Upper lobe of left lung (tissue), 6 donors: ENCODE results near the gene PCBP3. TPM values are rescaled to one million over a fixed set of nuclear protein-coding genes. Genes with fewer than 3 reads are reported as not detected.

Experiments
- ATAC-seq, 2 donors: fragments of 200-7000 bp; cut with Tn5 transposase; one replicate each; pipeline ENCODE4 v1.9.1; 2022; ENCODE audit warnings: mild to moderate bottlenecking in 2 of 2, moderate library complexity in 2 of 2; ENCODE audit not compliant: low FRiP score in 2 of 2
- DNase-seq, 2 donors: peaks; one replicate each; pipeline ENCODE4 v3.0.0-alpha.2; 2019 to 2020
- H3K27ac ChIP-seq, 4 donors: fragments of 200-600 bp; sonication (generic); one replicate each; pipeline ENCODE4 v1.5.1; 2016 to 2019
- H3K27me3 ChIP-seq, 4 donors: fragments of 200-600 bp; sonication (generic); one replicate each; pipeline ENCODE4 v1.5.1; 2017 to 2019
- H3K36me3 ChIP-seq, 4 donors: fragments of 200-600 bp; sonication (generic); one replicate each; pipeline ENCODE4 v1.5.1; 2016 to 2019
- H3K4me1 ChIP-seq, 4 donors: fragments of 200-600 bp; sonication (generic); one replicate each; pipeline ENCODE4 v1.5.1; 2018 to 2019
- H3K4me3 ChIP-seq, 4 donors: fragments of 200-600 bp; sonication (generic); one replicate each; pipeline ENCODE4 v1.5.1; 2017 to 2019; ENCODE audit warnings: mild to moderate bottlenecking in 2 of 4, moderate library complexity in 1 of 4
- H3K9me3 ChIP-seq, 4 donors: fragments of 200-600 bp; sonication (generic); one replicate each; pipeline ENCODE4 v1.5.1; 2018 to 2019
- EP300 ChIP-seq, 4 donors: sonication (generic); formaldehyde crosslinking; IDR thresholded peaks; one replicate each; pipeline ENCODE4 v1.5.1; 2017; ENCODE audit warnings: antibody characterized with exemption in 4 of 4, control low read depth in 2 of 4
- POLR2A ChIP-seq, 4 donors: fragments of 450-650 bp; IDR thresholded peaks; one replicate each; pipeline ENCODE4 v1.5.1; 2016 to 2017; ENCODE audit warnings: antibody characterized with exemption in 4 of 4, mild to moderate bottlenecking in 2 of 4
- POLR2AphosphoS5 ChIP-seq, 2 donors: sonication (generic); formaldehyde crosslinking; IDR thresholded peaks; one replicate each; pipeline ENCODE4 v1.5.1; 2017; ENCODE audit warnings: antibody characterized with exemption in 2 of 2
- WGBS, 2 donors: methylation state at CpG; one replicate each; pipeline ENCODE4 v1.1.5; 2017 to 2018; 5-methylcytosine and 5-hydroxymethylcytosine counted together
- total RNA-seq, 6 donors: library from RNA; depleted of rRNA in 4 of 6; stranded (reverse); fragments of >200 nt in 4 of 6; gene quantifications; one replicate each; pipeline versions ENCODE4 v1.1.0 to v1.2.1, GENCODE V29; 2016 to 2021
- TF ChIP-seq, protein P1 (sequence below), 6 experiments: fragments of 450-650 bp in 4 of 6; fragments of 200-600 bp in 2 of 6; sonication (generic) in 2 of 6; IDR thresholded peaks; one replicate each; pipeline ENCODE4 v1.5.1; 2016 to 2019; ENCODE audit warnings: antibody characterized with exemption in 6 of 6
- donor health status: DM: no; HTN: no; CAD: no; lungs with moderate emphysema.
- donor health status: DM: no; HTN: yes; CAD: no; lungs with severe emphysema.

Gene PCBP3
- total RNA-seq, 6 donors from 2014 or later: 0.78 to 10.5 (median 3.3) TPM

DNA sequence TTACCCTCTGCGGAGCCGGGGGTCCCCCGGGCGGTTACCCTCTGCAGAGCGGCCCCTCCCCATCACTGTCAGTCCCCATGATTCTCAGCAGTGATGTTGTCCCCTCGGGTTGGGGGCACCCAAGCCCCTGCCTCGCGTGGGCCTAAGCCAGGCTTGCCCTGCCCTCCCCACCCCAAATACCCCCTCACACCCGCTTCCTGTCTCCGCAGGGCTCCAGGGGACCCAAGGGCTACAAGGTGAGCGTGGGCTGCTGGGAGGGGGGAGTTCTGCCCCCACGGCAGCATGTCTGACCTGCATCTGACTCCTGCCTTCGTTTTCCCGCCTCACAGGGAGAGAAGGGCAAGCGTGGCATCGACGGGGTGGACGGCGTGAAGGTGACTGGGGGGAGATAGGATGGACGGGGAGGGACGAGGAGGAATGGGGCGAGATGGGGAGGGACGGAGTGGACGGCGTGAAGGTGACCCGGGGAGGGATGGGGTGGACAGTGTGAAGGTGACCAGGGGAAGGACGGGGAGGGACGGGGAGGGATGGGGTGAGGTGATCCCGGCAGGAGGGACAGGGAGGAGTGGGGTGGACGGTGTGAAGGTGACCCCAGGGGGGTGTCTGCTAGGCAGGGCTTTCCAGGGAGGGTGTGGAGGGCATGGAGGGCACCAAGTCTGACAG lies 346.7 kb downstream of the PCBP3 start:
- Histone ChIP-seq H3K27ac (no peak overlapping the region), H3K4me3 (no peak overlapping the region), H3K9me3 (no peaks in the 10 kb centered on the region), H3K36me3 (peaks cover 0 to 72% (median 30%) of the 10 kb centered on the region in 4 donors), H3K4me1 (no peaks in the 10 kb centered on the region), H3K27me3 (no peaks in the 10 kb centered on the region)
- ATAC-seq (no peak), DNase-seq (peak in 1 of 2 donors; percentile 72)
- TF ChIP-seq, protein P1, sequence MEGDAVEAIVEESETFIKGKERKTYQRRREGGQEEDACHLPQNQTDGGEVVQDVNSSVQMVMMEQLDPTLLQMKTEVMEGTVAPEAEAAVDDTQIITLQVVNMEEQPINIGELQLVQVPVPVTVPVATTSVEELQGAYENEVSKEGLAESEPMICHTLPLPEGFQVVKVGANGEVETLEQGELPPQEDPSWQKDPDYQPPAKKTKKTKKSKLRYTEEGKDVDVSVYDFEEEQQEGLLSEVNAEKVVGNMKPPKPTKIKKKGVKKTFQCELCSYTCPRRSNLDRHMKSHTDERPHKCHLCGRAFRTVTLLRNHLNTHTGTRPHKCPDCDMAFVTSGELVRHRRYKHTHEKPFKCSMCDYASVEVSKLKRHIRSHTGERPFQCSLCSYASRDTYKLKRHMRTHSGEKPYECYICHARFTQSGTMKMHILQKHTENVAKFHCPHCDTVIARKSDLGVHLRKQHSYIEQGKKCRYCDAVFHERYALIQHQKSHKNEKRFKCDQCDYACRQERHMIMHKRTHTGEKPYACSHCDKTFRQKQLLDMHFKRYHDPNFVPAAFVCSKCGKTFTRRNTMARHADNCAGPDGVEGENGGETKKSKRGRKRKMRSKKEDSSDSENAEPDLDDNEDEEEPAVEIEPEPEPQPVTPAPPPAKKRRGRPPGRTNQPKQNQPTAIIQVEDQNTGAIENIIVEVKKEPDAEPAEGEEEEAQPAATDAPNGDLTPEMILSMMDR (IDR thresholded peaks at IDR 0.05): no peak
- TF ChIP-seq EP300 (IDR thresholded peaks at IDR 0.05) (no peak), POLR2A (IDR thresholded peaks at IDR 0.05) (no peak), POLR2AphosphoS5 (IDR thresholded peaks at IDR 0.05) (no peak)
- WGBS, 2 donors: 87 to 94% methylated on average over 21 to 29 of the region's 30 CpGs

DNA sequence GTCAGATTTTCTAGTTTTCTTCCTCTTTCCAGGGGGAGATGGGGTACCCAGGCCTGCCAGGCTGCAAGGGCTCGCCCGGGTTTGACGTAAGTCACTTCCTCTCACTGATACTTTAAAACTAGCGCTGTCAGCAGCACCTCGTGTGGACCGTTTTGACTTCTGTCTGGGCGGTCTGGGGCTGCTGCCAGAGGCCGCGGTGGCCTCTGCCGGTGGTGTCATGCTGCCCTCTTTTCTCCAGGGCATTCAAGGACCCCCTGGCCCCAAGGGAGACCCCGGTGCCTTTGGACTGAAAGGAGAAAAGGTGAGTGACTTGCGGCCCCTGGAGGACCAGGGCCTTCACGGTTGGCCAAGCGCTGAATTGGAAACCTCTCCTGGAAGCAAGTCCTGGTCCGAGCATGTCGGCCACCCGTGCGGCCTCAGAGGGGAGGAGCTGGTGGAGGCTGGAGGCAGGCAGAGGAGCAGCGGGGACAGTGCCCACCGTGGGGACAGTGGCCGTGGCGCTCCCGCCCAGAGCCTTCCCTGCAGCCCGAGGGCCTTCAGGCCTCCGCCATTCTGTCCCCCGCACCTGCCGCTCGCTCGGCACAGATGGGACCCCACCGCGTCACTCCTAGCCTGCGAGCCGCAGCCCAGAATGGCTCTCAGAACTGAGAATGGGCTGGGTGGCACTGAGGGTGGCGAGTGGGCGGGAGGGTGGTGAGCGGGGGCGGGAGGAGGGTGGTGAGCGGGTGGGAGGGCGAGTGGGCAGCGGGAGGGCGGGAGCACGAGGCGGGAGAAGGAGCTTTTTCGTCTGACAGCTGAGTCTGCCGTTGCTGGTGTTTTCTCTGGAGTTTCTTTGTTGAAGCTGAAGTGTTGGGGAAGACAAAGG lies 347.4 kb downstream of the PCBP3 start:
- WGBS, 2 donors: 81 to 86% methylated on average over 37 to 42 of the region's 45 CpGs

DNA sequence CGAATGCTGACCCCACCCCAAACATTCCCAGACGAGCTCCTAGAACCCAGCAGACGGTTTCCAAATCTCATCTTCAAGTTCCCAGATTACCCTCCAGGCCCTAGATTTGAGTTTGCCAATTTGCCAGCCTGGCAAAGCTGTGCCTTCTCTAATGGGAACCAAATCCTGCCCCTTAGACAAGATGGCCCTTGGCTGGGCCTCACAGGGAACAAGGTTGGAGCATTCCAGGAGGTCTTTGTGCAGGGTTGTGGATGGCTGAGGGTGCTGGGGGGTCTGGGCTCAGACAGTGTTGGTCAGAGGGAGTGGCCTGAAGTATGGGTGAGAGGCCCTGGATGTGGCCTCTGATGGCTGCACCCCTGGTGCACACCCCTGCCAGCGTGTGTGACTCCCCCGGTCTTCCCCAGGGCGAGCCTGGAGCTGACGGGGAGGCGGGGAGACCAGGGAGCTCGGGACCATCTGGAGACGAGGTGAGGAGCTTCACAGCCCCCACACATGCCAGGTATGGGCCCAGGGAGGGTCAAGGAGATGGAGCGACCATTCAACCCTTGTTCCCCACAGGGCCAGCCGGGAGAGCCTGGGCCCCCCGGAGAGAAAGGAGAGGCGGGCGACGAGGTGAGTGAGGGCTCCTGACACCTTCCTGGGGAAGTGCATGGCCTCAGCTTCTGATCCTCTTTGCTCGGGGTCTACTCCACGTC lies 348.2 kb downstream of the PCBP3 start:
- DNase-seq (no peak), ATAC-seq (no peak)
- Histone ChIP-seq H3K9me3 (no peaks in the 10 kb centered on the region), H3K27ac (peak overlapping the region; percentile 4 to 27 (median 22)), H3K27me3 (no peaks in the 10 kb centered on the region), H3K36me3 (peaks cover 0 to 60% (median 22%) of the 10 kb centered on the region in 4 donors), H3K4me1 (no peaks in the 10 kb centered on the region), H3K4me3 (no peak overlapping the region)
- 73 to 78% methylated on average over 11 to 15 of the region's 18 CpGs for WGBS, 2 donors
- no peak for TF ChIP-seq POLR2A (IDR thresholded peaks at IDR 0.05)
- TF ChIP-seq, protein P1 (IDR thresholded peaks at IDR 0.05): no peak
- TF ChIP-seq EP300 (IDR thresholded peaks at IDR 0.05): no peak
- TF ChIP-seq POLR2AphosphoS5 (IDR thresholded peaks at IDR 0.05): no peak

More for the DNA sequence above, 347.4 kb downstream of the PCBP3 start:
- no peaks in the 10 kb centered on the region for H3K9me3 ChIP-seq
- TF ChIP-seq, protein P1 (IDR thresholded peaks at IDR 0.05): no peak
- TF ChIP-seq POLR2A (IDR thresholded peaks at IDR 0.05) (no peak), EP300 (IDR thresholded peaks at IDR 0.05) (no peak), POLR2AphosphoS5 (IDR thresholded peaks at IDR 0.05) (no peak)
- peaks cover 0 to 67% (median 26%) of the 10 kb centered on the region in 4 donors for H3K36me3 ChIP-seq
- no peaks in the 10 kb centered on the region for H3K4me1 ChIP-seq
- H3K27ac ChIP-seq: peak overlapping the region in 1 of 4 donors; percentile 27
- H3K27me3 ChIP-seq: no peaks in the 10 kb centered on the region
- H3K4me3 ChIP-seq: no peak overlapping the region
- peak in 1 of 2 donors; percentile 77 for DNase-seq
- ATAC-seq: no peak

Other genes starting within 250 kb of the PCBP3 start
- gene COL18A1, start 238.6 kb upstream of the PCBP3 start, total RNA-seq: 100 to 1,000 TPM in 2 of 6 donors, 10 to 100 TPM in 4; 34.5 to 138 (median 70.5) TPM
- gene SLC19A1, start 101.3 kb upstream of the PCBP3 start, total RNA-seq: 10 to 100 TPM; 36.4 to 75.6 (median 49.9) TPM